Left forelimb (tissue), 1 donor: ENCODE data around the gene CARHSP1.
"Not testable (repeated sequence)": the region's sequence is repeated elsewhere in the genome, so short reads cannot be mapped to it uniquely, and the experiment has no call there.

Source experiments
- DNase-seq: peaks from one replicate; pipeline ENCODE4 v3.0.0-alpha.2; 2018; ENCODE audit warnings: low spot score

The CARHSP1 gene

GRCh38 chr16:8828541-8829165 lies 40.2 kb downstream of the CARHSP1 start:
- DNase-seq: no peak

GRCh38 chr16:8826278-8826879 lies 42.4 kb downstream of the CARHSP1 start:
- DNase-seq: no peak

- no peak for DNase-seq
Observed at GRCh38 chr16:8822403-8822802, 46.4 kb downstream of the CARHSP1 start.

- DNase-seq: no peak
Observed at GRCh38 chr16:8819411-8820034, 49.3 kb downstream of the CARHSP1 start.

- no peak for DNase-seq
Observed at GRCh38 chr16:8818504-8819270, 50.1 kb downstream of the CARHSP1 start.

- no peak for DNase-seq
Observed at GRCh38 chr16:8816967-8817655, 51.7 kb downstream of the CARHSP1 start.

- DNase-seq: no peak
Observed at GRCh38 chr16:8814095-8814806, 54.6 kb downstream of the CARHSP1 start.

GRCh38 chr16:8812162-8812843 lies 56.5 kb downstream of the CARHSP1 start:
- no peak for DNase-seq

- no peak for DNase-seq
Observed at GRCh38 chr16:8808613-8809353, 60.0 kb downstream of the CARHSP1 start.

GRCh38 chr16:8808009-8808408 lies 60.8 kb downstream of the CARHSP1 start:
- DNase-seq: no peak

GRCh38 chr16:8807189-8807588 lies 61.6 kb downstream of the CARHSP1 start:
- no peak for DNase-seq

- no peak for DNase-seq
Observed at GRCh38 chr16:8806272-8806983, 62.4 kb downstream of the CARHSP1 start.

GRCh38 chr16:8804313-8804712 lies 64.5 kb downstream of the CARHSP1 start:
- DNase-seq: no peak

GRCh38 chr16:8803733-8804132 lies 65.1 kb downstream of the CARHSP1 start:
- not testable (repeated sequence) for DNase-seq
